SK-N-SH treated with all-trans-retinoic acid at 6 μM for 48 hours (cell line): ENCODE measurements around the gene PRIMA1.

Experiments
- ATAC-seq: fragments of 200-7000 bp; cut with Tn5 transposase; 3 replicates; pipeline ENCODE4 v1.9.1; 2020; ENCODE audit warnings: mild to moderate bottlenecking, moderate library complexity
- ARNTL ChIP-seq: fragments of 450-650 bp; formaldehyde crosslinking; IDR thresholded peaks from 2 replicates; pipeline ENCODE4 v1.5.0; 2020; ENCODE audit warnings: low read depth, mild to moderate bottlenecking, moderate library complexity, borderline replicate concordance
- BACH2 ChIP-seq: fragments of 250-450 bp; sonication (Bioruptor Pico); IDR thresholded peaks from 2 replicates; pipeline ENCODE4 v1.9.0; 2021; ENCODE audit warnings: mild to moderate bottlenecking, borderline replicate concordance
- CREB5 ChIP-seq: fragments of 250-450 bp; sonication (Bioruptor Pico); IDR thresholded peaks from 2 replicates; pipeline ENCODE4 v1.5.1; 2020; ENCODE audit warnings: low read depth, mild to moderate bottlenecking, moderate library complexity
- CSDC2 ChIP-seq: fragments of 250-450 bp; sonication (Bioruptor Pico); IDR thresholded peaks from 2 replicates; pipeline ENCODE4 v1.5.0; 2020; ENCODE audit warnings: mild to moderate bottlenecking, moderate library complexity
- CSRNP3 ChIP-seq: fragments of 250-450 bp; sonication (Bioruptor Pico); IDR thresholded peaks from 2 replicates; pipeline ENCODE4 v1.5.1; 2021; ENCODE audit warnings: mild to moderate bottlenecking, moderate library complexity
- GLIS3 ChIP-seq: fragments of 250-450 bp; sonication (Bioruptor Pico); IDR thresholded peaks from 2 replicates; pipeline ENCODE4 v1.5.0; 2020; ENCODE audit warnings: mild to moderate bottlenecking, moderate library complexity
- ISL1 ChIP-seq: fragments of 250-450 bp; sonication (Bioruptor Pico); IDR thresholded peaks from 2 replicates; pipeline ENCODE4 v2.1.2; 2022; ENCODE audit warnings: mild to moderate bottlenecking, moderate library complexity
- OSR1 ChIP-seq: fragments of 250-450 bp; sonication (Bioruptor Pico); IDR thresholded peaks from 2 replicates; pipeline ENCODE4 v1.8.0; 2022; ENCODE audit warnings: moderate library complexity, mild to moderate bottlenecking, inconsistent platforms
- PATZ1 ChIP-seq: fragments of 250-450 bp; sonication (Bioruptor Pico); IDR thresholded peaks from 2 replicates; pipeline ENCODE4 v1.8.0; 2020; ENCODE audit warnings: mild to moderate bottlenecking, moderate library complexity, borderline replicate concordance
- RARB ChIP-seq: fragments of 250-450 bp; sonication (Bioruptor Pico); IDR thresholded peaks from 2 replicates; pipeline ENCODE4 v1.8.0; 2021; ENCODE audit warnings: mild to moderate bottlenecking, moderate library complexity
- SNAI2 ChIP-seq: fragments of 250-450 bp; sonication (Bioruptor Pico); IDR thresholded peaks from 2 replicates; pipeline ENCODE4 v1.5.0; 2020; ENCODE audit warnings: mild to moderate bottlenecking, moderate library complexity
- TCF4 ChIP-seq: fragments of 250-450 bp; sonication (Bioruptor Pico); IDR thresholded peaks from 2 replicates; pipeline ENCODE4 v1.8.0; 2021; ENCODE audit warnings: mild to moderate bottlenecking, moderate library complexity, borderline replicate concordance
- TOX ChIP-seq: fragments of 250-450 bp; sonication (Bioruptor Pico); IDR thresholded peaks from 2 replicates; pipeline ENCODE4 v1.8.0; 2021; ENCODE audit warnings: mild to moderate bottlenecking, moderate library complexity, borderline replicate concordance
- TSHZ2 ChIP-seq: fragments of 250-450 bp; sonication (Bioruptor Pico); IDR thresholded peaks from 2 replicates; pipeline ENCODE4 v1.5.0; 2020; ENCODE audit warnings: mild to moderate bottlenecking, moderate library complexity
- ZC3H10 ChIP-seq: fragments of 250-450 bp; sonication (Bioruptor Pico); IDR thresholded peaks from 2 replicates; pipeline ENCODE4 v1.5.1; 2021; ENCODE audit warnings: mild to moderate bottlenecking, moderate library complexity
- ZFP3 ChIP-seq: fragments of 250-450 bp; sonication (Bioruptor Pico); IDR thresholded peaks from 2 replicates; pipeline ENCODE4 v1.5.0; 2020; ENCODE audit warnings: mild to moderate bottlenecking, moderate library complexity
- ZFP30 ChIP-seq: fragments of 450-650 bp; formaldehyde crosslinking; IDR thresholded peaks from 2 replicates; pipeline ENCODE4 v1.5.0; 2022; ENCODE audit warnings: mild to moderate bottlenecking, moderate library complexity
- ZNF70 ChIP-seq: fragments of 450-650 bp; formaldehyde crosslinking; IDR thresholded peaks from 2 replicates; pipeline ENCODE4 v1.5.0; 2020; ENCODE audit warnings: mild to moderate bottlenecking, moderate library complexity

PRIMA1 gene

GRCh38 chr14:93708800-93709199, 79.5 kb downstream of the PRIMA1 start:
- TF ChIP-seq ZFP3 (CRISPR knock-in tag) (no peak), ARNTL (CRISPR knock-in tag) (no peak), CSDC2 (no peak), ISL1 (CRISPR knock-in tag) (no peak), PATZ1 (CRISPR knock-in tag) (no peak), OSR1 (no peak), GLIS3 (no peak), SNAI2 (CRISPR knock-in tag) (no peak), CREB5 (CRISPR knock-in tag) (no peak), ZC3H10 (CRISPR knock-in tag) (no peak)
- ATAC-seq, result no peak

- ATAC-seq, result no peak
- TF ChIP-seq TCF4 (CRISPR knock-in tag) (no peak), CSDC2 (no peak), ZFP30 (CRISPR knock-in tag) (no peak), TOX (CRISPR knock-in tag) (no peak)
- TF ChIP-seq, all 23 proteins: peak for 0
These were observed 80.0 kb downstream of the PRIMA1 start for GRCh38 chr14:93708311-93708734.

- no peak for TF ChIP-seq RARB (CRISPR knock-in tag)
- TF ChIP-seq ARNTL (CRISPR knock-in tag), result no peak
- no peak for TF ChIP-seq CREB5 (CRISPR knock-in tag)
- TF ChIP-seq TSHZ2 (CRISPR knock-in tag), result no peak
- no peak for TF ChIP-seq CSRNP3 (CRISPR knock-in tag)
- no peak for TF ChIP-seq BACH2 (CRISPR knock-in tag)
- no peak for TF ChIP-seq ZNF70 (CRISPR knock-in tag)
- no peak for TF ChIP-seq PATZ1 (CRISPR knock-in tag)
- no peak for TF ChIP-seq ZC3H10 (CRISPR knock-in tag)
- TF ChIP-seq, all 23 proteins: peak for 0
- no peak for ATAC-seq
These were observed 80.8 kb downstream of the PRIMA1 start for GRCh38 chr14:93707475-93707874.
